ENCODE data around the gene BNIP1. TPM values are rescaled to one million over a fixed set of nuclear protein-coding genes. Genes with fewer than 3 reads are reported as not detected.
"Not testable (repeated sequence)": the region's sequence is repeated elsewhere in the genome, so short reads cannot be mapped to it uniquely, and the experiment has no call there.

Gene BNIP1
- 10 to 100 TPM in 11 of 12 donors, not detected in 1; 10.2 to 15.3 (median 12.3) TPM for polyA plus RNA-seq (ENCODE audit: insufficient read length in 12 of 12)
- long read RNA-seq, donor 1, transcript BNIP1-202 (6 exons, 1,184 nt), result major isoform, 10 of 17 reads
- long read RNA-seq, donor 1, partial matches to known transcripts, result 6 of 17 reads
- long read RNA-seq, donor 1, other reads (novel, unspliced or antisense), result 0 of 17 reads
- long read RNA-seq, donor 2, transcript BNIP1-202 (6 exons, 1,184 nt), result major isoform, 18 of 19 reads
- long read RNA-seq, donor 2, partial matches to known transcripts, result 0 of 19 reads
- long read RNA-seq, donor 2, other reads (novel, unspliced or antisense), result 0 of 19 reads
- long read RNA-seq, donor 3, transcript BNIP1-202 (6 exons, 1,184 nt), result major isoform, 6 of 6 reads
- long read RNA-seq, donor 3, partial matches to known transcripts, result 0 of 6 reads
- long read RNA-seq, donor 3, other reads (novel, unspliced or antisense), result 0 of 6 reads
- long read RNA-seq, donor 4, transcript BNIP1-202 (6 exons, 1,184 nt), result major isoform, 5 of 5 reads
- long read RNA-seq, donor 4, partial matches to known transcripts, result 0 of 5 reads
- long read RNA-seq, donor 4, other reads (novel, unspliced or antisense), result 0 of 5 reads
- long read RNA-seq, donor 5, transcript BNIP1-202 (6 exons, 1,184 nt), result major isoform, 16 of 16 reads
- long read RNA-seq, donor 5, partial matches to known transcripts, result 0 of 16 reads
- long read RNA-seq, donor 5, other reads (novel, unspliced or antisense), result 0 of 16 reads
- long read RNA-seq, donor 6, partial matches to known transcripts, result 0 of 4 reads
- long read RNA-seq, donor 6, other reads (novel, unspliced or antisense), result 0 of 4 reads
- long read RNA-seq, donor 7, transcript BNIP1-202 (6 exons, 1,184 nt), result major isoform, 5 of 5 reads
- long read RNA-seq, donor 7, partial matches to known transcripts, result 0 of 5 reads
- long read RNA-seq, donor 7, other reads (novel, unspliced or antisense), result 0 of 5 reads
- long read RNA-seq, donor 8, transcript BNIP1-202 (6 exons, 1,184 nt), result major isoform, 10 of 10 reads
- long read RNA-seq, donor 8, partial matches to known transcripts, result 0 of 10 reads
- long read RNA-seq, donor 8, other reads (novel, unspliced or antisense), result 0 of 10 reads
- long read RNA-seq, donor 9, transcript BNIP1-202 (6 exons, 1,184 nt), result major isoform, 7 of 7 reads
- long read RNA-seq, donor 9, partial matches to known transcripts, result 0 of 7 reads
- long read RNA-seq, donor 9, other reads (novel, unspliced or antisense), result 0 of 7 reads
- long read RNA-seq, donor 10, transcript BNIP1-202 (6 exons, 1,184 nt), result major isoform, 9 of 16 reads
- long read RNA-seq, donor 10, partial matches to known transcripts, result 6 of 16 reads
- long read RNA-seq, donor 10, other reads (novel, unspliced or antisense), result 0 of 16 reads
- long read RNA-seq, donor 11, transcript BNIP1-202 (6 exons, 1,184 nt), result major isoform, 10 of 15 reads
- long read RNA-seq, donor 11, partial matches to known transcripts, result 5 of 15 reads
- long read RNA-seq, donor 11, other reads (novel, unspliced or antisense), result 0 of 15 reads

- peak; percentile 97 for DNase-seq
Measured at GRCh38 chr5:173144200-173145176, at the start of gene BNIP1. Gene BNIP1, plus strand, starts transcription at chr5:173144531. Its CDS starts 15 bp downstream, at chr5:173144546.

- DNase-seq, result no peak
Measured at GRCh38 chr5:173098787-173099186, 45.5 kb upstream of the BNIP1 start.

- no peak for DNase-seq
Measured at GRCh38 chr5:173099461-173099860, 44.9 kb upstream of the BNIP1 start.

- DNase-seq, result no peak
Measured at GRCh38 chr5:173101245-173101644, 43.1 kb upstream of the BNIP1 start.

- DNase-seq, result no peak
Measured at GRCh38 chr5:173103411-173103810, 40.9 kb upstream of the BNIP1 start.

GRCh38 chr5:173108914-173109313 lies 35.4 kb upstream of the BNIP1 start:
- no peak for DNase-seq

- DNase-seq, result no peak
Measured at GRCh38 chr5:173114536-173114935, 29.8 kb upstream of the BNIP1 start.

- DNase-seq, result no peak
Measured at GRCh38 chr5:173119719-173120118, 24.6 kb upstream of the BNIP1 start.

GRCh38 chr5:173123416-173123815 lies 20.9 kb upstream of the BNIP1 start:
- DNase-seq, result no peak

GRCh38 chr5:173132166-173132565 lies 12.2 kb upstream of the BNIP1 start:
- DNase-seq, result not testable (repeated sequence)

- no peak for DNase-seq
Measured at GRCh38 chr5:173138707-173139106, 5.6 kb upstream of the BNIP1 start.

- no peak for DNase-seq
Measured at GRCh38 chr5:173139631-173140030, 4.7 kb upstream of the BNIP1 start.

GRCh38 chr5:173140769-173141168 lies 3.6 kb upstream of the BNIP1 start:
- no peak for DNase-seq

GRCh38 chr5:173143567-173143966 lies 764 bp upstream of the BNIP1 start:
- DNase-seq, result no peak

- DNase-seq, result no peak
Measured at GRCh38 chr5:173148354-173148753, 4.0 kb downstream of the BNIP1 start.

- no peak for DNase-seq
Measured at GRCh38 chr5:173152547-173152946, 8.2 kb downstream of the BNIP1 start.

GRCh38 chr5:173153842-173154241 lies 9.5 kb downstream of the BNIP1 start:
- no peak for DNase-seq

GRCh38 chr5:173154619-173155018 lies 10.3 kb downstream of the BNIP1 start:
- not testable (repeated sequence) for DNase-seq

- no peak for DNase-seq
Measured at GRCh38 chr5:173155912-173156311, 11.6 kb downstream of the BNIP1 start.

- no peak for DNase-seq
Measured at GRCh38 chr5:173158366-173158765, 14.0 kb downstream of the BNIP1 start.
